WTC11 (cell line): ENCODE data around the gene MOB4. TPM values are rescaled to one million over a fixed set of nuclear protein-coding genes. Genes with fewer than 3 reads are reported as not detected.

Source experiments
- ATAC-seq: fragments of 200-7000 bp; cut with Tn5 transposase; 2 replicates; pipeline ENCODE4 v1.10.0; 2021; ENCODE audit warnings: mild to moderate bottlenecking, moderate library complexity
- CTCF ChIA-PET: fragments of 300-600 bp; sonication (Branson Sonifier 250); formaldehyde crosslinking; loops from one replicate; lab custom pipeline; 2021; ENCODE audit warnings: antibody characterized with exemption; lab: Charles Lee
- POLR2A ChIA-PET: fragments of 350-600 bp; sonication (Branson Sonifier 250); formaldehyde crosslinking; loops from one replicate; lab custom pipeline; 2021; ENCODE audit warnings: antibody characterized with exemption; lab: Charles Lee
- DNase-seq: peaks from one replicate; pipeline ENCODE4 v3.0.0; 2021; ENCODE audit warnings: low spot score
- H3K27ac Mint-ChIP-seq: 2 replicates; pipeline ENCODE4 v1.8.0; 2021; ENCODE audit warnings: mixed read lengths
- H3K27me3 Mint-ChIP-seq: 2 replicates; pipeline ENCODE4 v1.8.0; 2021; ENCODE audit warnings: low read depth, mild to moderate bottlenecking, moderate library complexity, mixed read lengths
- H3K36me3 Mint-ChIP-seq: 2 replicates; pipeline ENCODE4 v1.8.0; 2021; ENCODE audit warnings: mixed read lengths
- H3K4me1 Mint-ChIP-seq: 2 replicates; pipeline ENCODE4 v1.8.0; 2022; ENCODE audit warnings: mixed read lengths
- H3K4me3 Mint-ChIP-seq: 2 replicates; pipeline ENCODE4 v1.8.0; 2021; ENCODE audit warnings: mild to moderate bottlenecking, moderate library complexity, mixed read lengths
- H3K9me3 Mint-ChIP-seq: 2 replicates; pipeline ENCODE4 v1.8.0; 2021; ENCODE audit warnings: mixed read lengths
- CTCF ChIP-seq: fragments of 200-600 bp; IDR thresholded peaks from 2 replicates; pipeline ENCODE4 v1.8.0; 2022; ENCODE audit warnings: antibody characterized with exemption
- GRHL2 ChIP-seq: fragments of 250-450 bp; sonication (Bioruptor Pico); IDR thresholded peaks from 2 replicates; pipeline ENCODE4 v1.8.0; 2022; ENCODE audit warnings: mild to moderate bottlenecking, moderate library complexity; ENCODE audit not compliant: insufficient replicate concordance, severe bottlenecking
- HMGXB4 ChIP-seq: sonication (generic); formaldehyde crosslinking; IDR thresholded peaks from 2 replicates; pipeline ENCODE4 v1.8.1; 2023; ENCODE audit warnings: mild to moderate bottlenecking, moderate library complexity, missing genetic modification reagents
- NR1H2 ChIP-seq: sonication (generic); formaldehyde crosslinking; IDR thresholded peaks from 2 replicates; pipeline ENCODE4 v1.9.0; 2021; ENCODE audit warnings: mild to moderate bottlenecking, moderate library complexity, missing genetic modification reagents
- SMAD4 ChIP-seq: sonication (generic); formaldehyde crosslinking; IDR thresholded peaks from 2 replicates; pipeline ENCODE4 v1.8.0; 2022; ENCODE audit warnings: mild to moderate bottlenecking, missing genetic modification reagents
- STAT6 ChIP-seq: sonication (generic); formaldehyde crosslinking; conservative IDR thresholded peaks from 2 replicates; pipeline ENCODE4 v1.8.1; 2023; ENCODE audit warnings: mild to moderate bottlenecking, low read depth, missing genetic modification reagents, moderate library complexity
- TCF7 ChIP-seq: sonication (generic); formaldehyde crosslinking; IDR thresholded peaks from 2 replicates; pipeline ENCODE4 v1.8.0; 2022; ENCODE audit warnings: mild to moderate bottlenecking, low read depth, missing genetic modification reagents, moderate library complexity
- TEAD4 ChIP-seq: sonication (generic); formaldehyde crosslinking; IDR thresholded peaks from 2 replicates; pipeline ENCODE4 v1.8.0; 2022; ENCODE audit warnings: mild to moderate bottlenecking, missing genetic modification reagents
- TP53 ChIP-seq: sonication (generic); formaldehyde crosslinking; IDR thresholded peaks from 2 replicates; pipeline ENCODE4 v1.8.1; 2023; ENCODE audit warnings: mild to moderate bottlenecking, missing genetic modification reagents
- ZNF281 ChIP-seq: sonication (generic); formaldehyde crosslinking; IDR thresholded peaks from 2 replicates; pipeline ENCODE4 v1.8.0; 2023; ENCODE audit warnings: mild to moderate bottlenecking, missing genetic modification reagents
- ZNF317 ChIP-seq: sonication (generic); formaldehyde crosslinking; IDR thresholded peaks from 2 replicates; pipeline ENCODE4 v1.8.1; 2023; ENCODE audit warnings: low read depth, mild to moderate bottlenecking, moderate library complexity, missing genetic modification reagents, borderline replicate concordance
- ZNF396 ChIP-seq: fragments of 250-450 bp; sonication (Bioruptor Pico); IDR thresholded peaks from 2 replicates; pipeline ENCODE4 v1.8.0; 2021; ENCODE audit warnings: mild to moderate bottlenecking, moderate library complexity, borderline replicate concordance
- ZNF671 ChIP-seq: fragments of 250-450 bp; sonication (Bioruptor Pico); IDR thresholded peaks from 2 replicates; pipeline ENCODE4 v1.8.0; 2021; ENCODE audit warnings: mild to moderate bottlenecking
- total RNA-seq: library from RNA; stranded (reverse); gene quantifications from 3 replicates; pipeline ENCODE4 v1.2.3, GENCODE V29; 2021
- TF ChIP-seq, protein P1 (sequence below): fragments of 250-450 bp; sonication (Bioruptor Pico); IDR thresholded peaks from 2 replicates; pipeline ENCODE4 v2.1.2; 2022; ENCODE audit warnings: mild to moderate bottlenecking, moderate library complexity
- TF ChIP-seq, protein P2 (sequence below): sonication (generic); formaldehyde crosslinking; IDR thresholded peaks from 2 replicates; pipeline ENCODE4 v1.8.1; 2023; ENCODE audit warnings: mild to moderate bottlenecking, missing genetic modification reagents

Gene MOB4
- total RNA-seq, 1 experiment from 2014 or later: 47.8 TPM

DNA sequence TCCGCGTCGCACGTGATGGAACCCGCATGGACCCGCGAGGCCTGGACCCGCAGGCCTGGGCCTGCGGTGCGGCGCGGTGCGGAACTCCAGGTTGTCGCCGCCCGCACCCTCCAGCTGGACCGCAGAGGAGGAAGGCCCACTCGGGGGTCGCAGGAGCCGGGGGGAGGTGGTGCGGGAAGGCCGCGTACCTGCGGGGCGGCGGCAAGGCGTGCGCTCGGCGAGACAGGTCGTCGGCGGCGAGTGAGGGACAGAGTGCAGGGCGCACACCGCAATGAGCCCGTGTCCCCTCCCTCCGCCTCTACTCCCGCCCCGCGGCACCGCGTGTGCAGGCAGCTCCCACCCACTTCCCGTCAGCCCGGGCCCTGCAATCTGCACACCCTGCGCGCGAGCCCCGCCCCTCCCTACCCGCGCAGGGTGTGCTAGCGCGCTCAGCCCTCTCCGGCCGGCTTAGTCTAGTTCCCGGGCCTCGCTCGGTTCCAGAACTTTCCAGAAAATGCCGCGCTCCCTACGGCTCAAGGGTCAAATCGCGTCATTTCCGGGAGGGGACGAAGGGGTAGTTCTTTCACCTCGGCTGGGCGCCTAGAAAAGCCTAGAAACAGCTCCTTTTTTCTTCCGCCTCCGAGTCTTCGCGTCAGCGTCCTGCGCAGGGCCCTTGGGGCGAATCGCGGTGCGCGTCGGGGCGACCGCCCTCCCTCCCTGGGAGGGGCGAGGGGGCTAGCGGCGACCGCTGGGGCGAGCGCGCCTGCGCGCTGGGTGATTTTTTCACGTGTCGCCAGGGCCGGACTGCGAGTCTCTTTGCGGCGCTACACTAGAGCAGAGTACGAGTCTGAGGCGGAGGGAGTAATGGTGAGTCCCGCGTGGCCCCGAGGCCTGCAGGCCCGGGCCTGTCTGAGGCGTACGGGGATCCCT lies 16.0 kb upstream of the MOB4 start, which contains the start of the genes HSPD1 and HSPE1 (continued):
- TF ChIP-seq ZNF396 (CRISPR knock-in tag) (no peak), CTCF (no peak), TCF7 (CRISPR knock-in tag) (no peak; the same call in 1 of the 2 replicates), STAT6 (CRISPR knock-in tag) (no peak), ZNF281 (peak; percentile 73), ZNF671 (CRISPR knock-in tag) (no peak), GRHL2 (CRISPR knock-in tag) (no peak), SMAD4 (CRISPR knock-in tag) (peak; percentile 73; the same call in 1 of the 2 replicates), TP53 (peak; percentile 94)
- TF ChIP-seq, protein P1, sequence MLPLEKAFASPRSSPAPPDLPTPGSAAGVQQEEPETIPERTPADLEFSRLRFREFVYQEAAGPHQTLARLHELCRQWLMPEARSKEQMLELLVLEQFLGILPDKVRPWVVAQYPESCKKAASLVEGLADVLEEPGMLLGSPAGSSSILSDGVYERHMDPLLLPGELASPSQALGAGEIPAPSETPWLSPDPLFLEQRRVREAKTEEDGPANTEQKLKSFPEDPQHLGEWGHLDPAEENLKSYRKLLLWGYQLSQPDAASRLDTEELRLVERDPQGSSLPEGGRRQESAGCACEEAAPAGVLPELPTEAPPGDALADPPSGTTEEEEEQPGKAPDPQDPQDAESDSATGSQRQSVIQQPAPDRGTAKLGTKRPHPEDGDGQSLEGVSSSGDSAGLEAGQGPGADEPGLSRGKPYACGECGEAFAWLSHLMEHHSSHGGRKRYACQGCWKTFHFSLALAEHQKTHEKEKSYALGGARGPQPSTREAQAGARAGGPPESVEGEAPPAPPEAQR (CRISPR knock-in tag): no peak
- TF ChIP-seq, protein P2, sequence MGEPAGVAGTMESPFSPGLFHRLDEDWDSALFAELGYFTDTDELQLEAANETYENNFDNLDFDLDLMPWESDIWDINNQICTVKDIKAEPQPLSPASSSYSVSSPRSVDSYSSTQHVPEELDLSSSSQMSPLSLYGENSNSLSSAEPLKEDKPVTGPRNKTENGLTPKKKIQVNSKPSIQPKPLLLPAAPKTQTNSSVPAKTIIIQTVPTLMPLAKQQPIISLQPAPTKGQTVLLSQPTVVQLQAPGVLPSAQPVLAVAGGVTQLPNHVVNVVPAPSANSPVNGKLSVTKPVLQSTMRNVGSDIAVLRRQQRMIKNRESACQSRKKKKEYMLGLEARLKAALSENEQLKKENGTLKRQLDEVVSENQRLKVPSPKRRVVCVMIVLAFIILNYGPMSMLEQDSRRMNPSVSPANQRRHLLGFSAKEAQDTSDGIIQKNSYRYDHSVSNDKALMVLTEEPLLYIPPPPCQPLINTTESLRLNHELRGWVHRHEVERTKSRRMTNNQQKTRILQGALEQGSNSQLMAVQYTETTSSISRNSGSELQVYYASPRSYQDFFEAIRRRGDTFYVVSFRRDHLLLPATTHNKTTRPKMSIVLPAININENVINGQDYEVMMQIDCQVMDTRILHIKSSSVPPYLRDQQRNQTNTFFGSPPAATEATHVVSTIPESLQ (CRISPR knock-in tag): no peak

DNA sequence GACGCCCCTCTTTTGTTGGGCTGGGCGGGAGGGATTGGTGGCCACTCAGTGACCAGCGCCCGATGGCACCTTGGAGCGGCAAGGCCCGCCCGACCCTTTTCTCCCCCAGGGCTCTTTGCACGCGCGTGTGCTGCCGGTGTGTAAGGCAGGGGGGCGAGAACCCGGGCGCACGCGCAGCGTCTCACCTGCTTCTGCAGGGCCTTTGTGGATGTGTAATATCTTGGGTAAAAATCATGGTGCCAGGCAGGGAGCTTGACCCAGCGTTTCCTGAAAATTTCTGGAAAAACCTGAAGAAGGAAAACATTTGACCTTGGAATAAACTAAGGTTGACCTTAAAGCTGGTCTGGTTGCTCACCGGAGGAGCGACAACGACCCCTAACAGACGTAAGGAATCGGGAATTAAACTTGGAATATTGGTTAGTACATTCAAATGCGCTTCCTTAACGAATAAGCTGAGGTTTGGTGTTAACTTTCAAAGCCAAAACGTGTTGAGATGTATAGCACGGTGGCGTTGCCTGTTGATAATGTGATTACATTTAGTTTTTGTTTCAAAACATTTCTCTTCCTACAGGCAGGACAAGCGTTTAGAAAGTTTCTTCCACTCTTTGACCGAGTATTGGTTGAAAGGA lies 15.2 kb upstream of the MOB4 start:
- ATAC-seq (no peak), DNase-seq (no peak)
- H3K4me1 Mint-ChIP-seq: peaks cover 47% of the 10 kb centered on the region
- no peak for TF ChIP-seq STAT6 (CRISPR knock-in tag)
- no peak for TF ChIP-seq ZNF317 (CRISPR knock-in tag)
- no peak for TF ChIP-seq ZNF671 (CRISPR knock-in tag)
- no peak for TF ChIP-seq TEAD4 (CRISPR knock-in tag)
- no peak for TF ChIP-seq HMGXB4 (CRISPR knock-in tag)
- TF ChIP-seq NR1H2: peak; percentile 37; the same call in 1 of the 2 replicates

More for the DNA sequence above, 15.2 kb upstream of the MOB4 start:
- peaks cover 83% of the 10 kb centered on the region for H3K36me3 Mint-ChIP-seq
- peak overlapping the region; percentile 91 for H3K4me3 Mint-ChIP-seq
- CTCF ChIA-PET: no interaction called here
- POLR2A ChIA-PET: interaction anchor here (0.8 to 5.0 kb wide), 13 partner anchors 10 to 172 kb away, joined by 3 to 64 read pairs (median 6); partner anchors contain the start of genes COQ10B, MOB4 and SF3B1
- H3K27me3 Mint-ChIP-seq: no peaks in the 10 kb centered on the region; the same call in 1 of the 2 replicates
- H3K27ac Mint-ChIP-seq: peak overlapping the region; percentile 97
- no peaks in the 10 kb centered on the region for H3K9me3 Mint-ChIP-seq
